H1 (cell line): ENCODE measurements around the gene UBE2O. TPM values are rescaled to one million over a fixed set of nuclear protein-coding genes. Genes with fewer than 3 reads are reported as not detected.
A peak's percentile ranks its signal among the peaks of the same experiment; 100 is the strongest.

Experiments used
- ASH2L ChIP-seq: fragments of 200-600, 300-600 bp; sonication (generic); IDR thresholded peaks from one replicate; pipeline ENCODE4 v1.7.1; 2017; ENCODE audit warnings: low read length
- CBX5 ChIP-seq: fragments of 300-800, 300-1000 bp; sonication (generic); IDR thresholded peaks from 2 replicates; pipeline ENCODE4 v1.7.1; 2016; ENCODE audit warnings: antibody characterized with exemption, low read length, low read depth
- CHD2 ChIP-seq: IDR thresholded peaks from 2 replicates; pipeline ENCODE4 v1.6.1; 2012; ENCODE audit warnings: low read length, improper control_type of control experiment
- CTBP2 ChIP-seq: IDR thresholded peaks from 2 replicates; pipeline ENCODE4 v1.7.0; 2011; ENCODE audit warnings: borderline replicate concordance, mild to moderate bottlenecking, moderate library complexity, mixed read lengths, low read length; ENCODE audit not compliant: insufficient read depth, insufficient read length
- GABPA ChIP-seq: IDR thresholded peaks from 2 replicates; pipeline ENCODE4 v1.6.1; 2011; ENCODE audit warnings: mild to moderate bottlenecking, low read length, moderate library complexity, borderline replicate concordance; ENCODE audit not compliant: insufficient read depth
- GTF2F1 ChIP-seq: IDR thresholded peaks from 2 replicates; pipeline ENCODE4 v1.6.1; 2012; ENCODE audit warnings: low read depth, low read length, improper control_type of control experiment, borderline replicate concordance
- KDM4A ChIP-seq: IDR thresholded peaks from one replicate; pipeline ENCODE4 v1.7.1; 2012; ENCODE audit warnings: low read depth, mild to moderate bottlenecking, moderate library complexity, low read length, inconsistent platforms; ENCODE audit not compliant: severe bottlenecking
- KDM5A ChIP-seq: fragments of 200-600 bp; IDR thresholded peaks from 2 replicates; pipeline ENCODE4 v1.7.1; 2012; ENCODE audit warnings: mild to moderate bottlenecking, low read length, inconsistent platforms, mixed read lengths
- NANOG ChIP-seq: IDR thresholded peaks from 2 replicates; pipeline ENCODE4 v1.6.1; 2011; ENCODE audit warnings: low read length, low read depth, mild to moderate bottlenecking, inconsistent platforms; ENCODE audit not compliant: insufficient read depth, poor library complexity, severe bottlenecking
- POLR2A ChIP-seq, 2 experiments: IDR thresholded peaks; 1 replicate in 1 of 2; 2 replicates in 1 of 2; pipeline ENCODE4 v1.6.1; 2011; ENCODE audit warnings: low read depth in 2 of 2, low read length in 2 of 2, mild to moderate bottlenecking in 2 of 2; ENCODE audit errors: control extremely low read depth in 1 of 2
- POU5F1 ChIP-seq: IDR thresholded peaks from 2 replicates; pipeline ENCODE4 v1.6.1; 2011; ENCODE audit warnings: low read depth, mild to moderate bottlenecking, low read length, moderate library complexity
- SIN3A ChIP-seq, 2 experiments: IDR thresholded peaks in 1 of 2; conservative IDR thresholded peaks in 1 of 2; 2 replicates each; pipeline ENCODE4 v1.6.1; 2011 to 2012; ENCODE audit warnings: low read length in 2 of 2, improper control_type of control experiment in 1 of 2, low read depth in 1 of 2, mild to moderate bottlenecking in 1 of 2
- TAF1 ChIP-seq: IDR thresholded peaks from 2 replicates; pipeline ENCODE4 v1.6.1; 2011; ENCODE audit warnings: mild to moderate bottlenecking, low read depth, low read length
- polyA plus RNA-seq, 7 experiments: library from polyadenylated mRNA; depleted of rRNA in 3 of 7; stranded (reverse) in 5 of 7; unstranded in 2 of 7; fragments of >200 nt in 5 of 7; fragments of 200-250 nt in 2 of 7; gene quantifications; 1 replicate in 5 of 7; 2 replicates in 1 of 7; 4 replicates in 1 of 7; pipeline versions ENCODE4 v1.2.1 to v1.2.3, GENCODE V29; 2011 to 2013; ENCODE audit warnings: missing spikeins in 2 of 7, mixed read lengths in 2 of 7
- total RNA-seq: library from RNA; stranded (reverse); fragmentation: NEBNext Ultra II Directional; extraction: Animal tissue kit (Norgen Biotek cat#: 25700); gene quantifications from 2 replicates; pipeline ENCODE4 v1.2.1, GENCODE V29; 2021

The UBE2O gene
- total and polyA plus RNA-seq, 2 of the 8 experiments (the other 6 are each of a cell fraction or from before 2014, with no cell fraction given) = 24.4 to 63.0 TPM

GRCh38 chr17:76384987-76385891 is 67.7 kb downstream of the UBE2O start (continued):
- no peak for TF ChIP-seq GABPA
- no peak for TF ChIP-seq GTF2F1
- no peak for TF ChIP-seq ASH2L
- no peak for TF ChIP-seq POLR2A (IDR thresholded peaks at IDR 0.05; ENCODE audit: control extremely low read depth in 1 of 2, low read depth in 2 of 2, low read length in 2 of 2)
- peak; percentile 64 for TF ChIP-seq KDM4A
- no peak for TF ChIP-seq POU5F1
- TF ChIP-seq NANOG = no peak
- no peak for TF ChIP-seq SIN3A (conservative IDR thresholded peaks at IDR 0.05 in 1 of 2, IDR thresholded peaks at IDR 0.05 in 1 of 2; ENCODE audit: low read depth in 1 of 2, low read length in 2 of 2)
- TF ChIP-seq TAF1 = 0 out of 2 replicates have a peak, but pooled peaks have one; percentile 2
- TF ChIP-seq CHD2 = no peak
- TF ChIP-seq CTBP2 = no peak
- no peak for TF ChIP-seq CBX5
- no peak for TF ChIP-seq KDM5A
